Adipocyte (in vitro differentiated cells): ENCODE data around the gene PTPN12.

ENCODE experiments used
- DNase-seq: peaks from one replicate; pipeline ENCODE4 v3.0.0-alpha.2; 2015; ENCODE audit warnings: low read depth
- H3K27me3 ChIP-seq: replicated peaks from 2 replicates; pipeline ENCODE4 v1.7.0; 2013; ENCODE audit warnings: mild to moderate bottlenecking, low read length, moderate library complexity; ENCODE audit not compliant: control insufficient read depth, insufficient read depth
- H3K36me3 ChIP-seq: 2 replicates; pipeline ENCODE4 v1.7.0; 2013; ENCODE audit warnings: low read length, mild to moderate bottlenecking, moderate library complexity; ENCODE audit not compliant: control insufficient read depth, insufficient read depth, severe bottlenecking
- H3K4me1 ChIP-seq: 2 replicates; pipeline ENCODE4 v1.7.0; 2013; ENCODE audit warnings: mild to moderate bottlenecking, low read length, moderate library complexity; ENCODE audit not compliant: control insufficient read depth, insufficient read depth
- H3K4me3 ChIP-seq: 2 replicates; pipeline ENCODE4 v1.7.0; 2013; ENCODE audit warnings: mild to moderate bottlenecking, low read length, moderate library complexity
- H3K9ac ChIP-seq: 2 replicates; pipeline ENCODE4 v1.7.0; 2013; ENCODE audit warnings: mild to moderate bottlenecking, low read length, moderate library complexity
- H3K9me3 ChIP-seq: 2 replicates; pipeline ENCODE4 v1.7.0; 2013; ENCODE audit warnings: mild to moderate bottlenecking, low read length, moderate library complexity; ENCODE audit not compliant: control insufficient read depth

PTPN12 gene

GRCh38 chr7:77665161-77665560 lies 128.1 kb downstream of the PTPN12 start:
- Histone ChIP-seq H3K4me1 (peaks cover 31% of the 10 kb centered on the region), H3K27me3 (no peaks in the 10 kb centered on the region), H3K9ac (peak overlapping the region; percentile 14), H3K36me3 (peaks cover 13% of the 10 kb centered on the region), H3K4me3 (peak overlapping the region; percentile 25), H3K9me3 (no peaks in the 10 kb centered on the region)
- no peak for DNase-seq

GRCh38 chr7:77667459-77668086 lies 130.5 kb downstream of the PTPN12 start:
- H3K4me3 ChIP-seq: peak overlapping the region; percentile 17
- H3K9me3 ChIP-seq: no peaks in the 10 kb centered on the region
- peak overlapping the region; percentile 2 for H3K9ac ChIP-seq
- peaks cover 26% of the 10 kb centered on the region for H3K4me1 ChIP-seq
- no peak for DNase-seq
- no peaks in the 10 kb centered on the region for H3K27me3 ChIP-seq
- H3K36me3 ChIP-seq: peaks cover 9% of the 10 kb centered on the region

GRCh38 chr7:77674878-77675277 lies 137.8 kb downstream of the PTPN12 start:
- H3K4me3 ChIP-seq: no peak overlapping the region
- no peaks in the 10 kb centered on the region for H3K4me1 ChIP-seq
- DNase-seq: no peak
- H3K36me3 ChIP-seq: no peaks in the 10 kb centered on the region
- H3K27me3 ChIP-seq: no peaks in the 10 kb centered on the region
- no peak overlapping the region for H3K9ac ChIP-seq
- no peaks in the 10 kb centered on the region for H3K9me3 ChIP-seq

- no peak overlapping the region for H3K4me3 ChIP-seq
- H3K4me1 ChIP-seq: peaks cover 12% of the 10 kb centered on the region
- H3K27me3 ChIP-seq: no peaks in the 10 kb centered on the region
- no peak overlapping the region for H3K9ac ChIP-seq
- H3K9me3 ChIP-seq: no peaks in the 10 kb centered on the region
- no peak for DNase-seq
- H3K36me3 ChIP-seq: peaks cover 8% of the 10 kb centered on the region
Measured at GRCh38 chr7:77679608-77680007, 142.5 kb downstream of the PTPN12 start.

GRCh38 chr7:77680266-77680665 lies 143.2 kb downstream of the PTPN12 start:
- no peak for DNase-seq
- no peak overlapping the region for H3K4me3 ChIP-seq
- H3K27me3 ChIP-seq: no peaks in the 10 kb centered on the region
- H3K36me3 ChIP-seq: peaks cover 8% of the 10 kb centered on the region
- peaks cover 18% of the 10 kb centered on the region for H3K4me1 ChIP-seq
- H3K9me3 ChIP-seq: no peaks in the 10 kb centered on the region
- no peak overlapping the region for H3K9ac ChIP-seq

- Histone ChIP-seq H3K4me3 (peak overlapping the region; percentile 55), H3K9ac (peak overlapping the region; percentile 52), H3K27me3 (no peaks in the 10 kb centered on the region), H3K36me3 (peaks cover 8% of the 10 kb centered on the region), H3K4me1 (peaks cover 43% of the 10 kb centered on the region), H3K9me3 (no peaks in the 10 kb centered on the region)
- DNase-seq: peak; percentile 40
Measured at GRCh38 chr7:77684030-77684429, 146.9 kb downstream of the PTPN12 start.

- Histone ChIP-seq H3K36me3 (peaks cover 8% of the 10 kb centered on the region), H3K4me1 (peaks cover 43% of the 10 kb centered on the region), H3K27me3 (no peaks in the 10 kb centered on the region), H3K9me3 (no peaks in the 10 kb centered on the region), H3K4me3 (peak overlapping the region; percentile 4), H3K9ac (no peak overlapping the region)
- DNase-seq: no peak
Measured at GRCh38 chr7:77685233-77685632, 148.1 kb downstream of the PTPN12 start.

GRCh38 chr7:77687100-77687746 lies 150.1 kb downstream of the PTPN12 start:
- no peaks in the 10 kb centered on the region for H3K9me3 ChIP-seq
- H3K4me3 ChIP-seq: no peak overlapping the region
- peaks cover 8% of the 10 kb centered on the region for H3K36me3 ChIP-seq

GRCh38 chr7:77687747-77688144 lies 150.7 kb downstream of the PTPN12 start:
- no peak for DNase-seq
- peaks cover 4% of the 10 kb centered on the region for H3K36me3 ChIP-seq

More at GRCh38 chr7:77687100-77687746, 150.1 kb downstream of the PTPN12 start:
- Histone ChIP-seq H3K9ac (peak overlapping the region; percentile 32), H3K27me3 (no peaks in the 10 kb centered on the region), H3K4me1 (peaks cover 43% of the 10 kb centered on the region)
- DNase-seq: peak; percentile 48

More at GRCh38 chr7:77687747-77688144, 150.7 kb downstream of the PTPN12 start:
- Histone ChIP-seq H3K4me3 (no peak overlapping the region), H3K27me3 (no peaks in the 10 kb centered on the region), H3K9me3 (no peaks in the 10 kb centered on the region), H3K9ac (no peak overlapping the region), H3K4me1 (peaks cover 43% of the 10 kb centered on the region)
